ENCODE measurements around the gene SPTSSB.

Gene SPTSSB

GRCh38 chr3:161406594-161407555 is 35.6 kb upstream of the SPTSSB start:
- no peak for DNase-seq
- Histone ChIP-seq H3K27ac (no peak overlapping the region), H3K4me3 (no peak overlapping the region), H3K27me3 (no peaks in the 10 kb centered on the region), H3K36me3 (no peaks in the 10 kb centered on the region), H3K9me3 (no peaks in the 10 kb centered on the region), H3K4me1 (peaks cover 0 to 5% (median 1%) of the 10 kb centered on the region in 4 donors)
- intact Hi-C loops (cut with DNase I; ENCODE audit: low total_unique reads), result no loop called here
- no peak for TF ChIP-seq CTCF (IDR thresholded peaks at IDR 0.05)

- no peak for TF ChIP-seq CTCF (IDR thresholded peaks at IDR 0.05)
- Histone ChIP-seq H3K27me3 (no peaks in the 10 kb centered on the region), H3K36me3 (no peaks in the 10 kb centered on the region), H3K9me3 (no peaks in the 10 kb centered on the region), H3K27ac (no peak overlapping the region), H3K4me1 (peaks cover 0 to 5% (median 1%) of the 10 kb centered on the region in 4 donors), H3K4me3 (no peak overlapping the region)
- DNase-seq, result no peak
- intact Hi-C loops (cut with DNase I; ENCODE audit: low total_unique reads), result no loop called here
Observed at GRCh38 chr3:161405836-161406235, 34.5 kb upstream of the SPTSSB start.

GRCh38 chr3:161405087-161405486 is 33.8 kb upstream of the SPTSSB start:
- Histone ChIP-seq H3K27me3 (no peaks in the 10 kb centered on the region), H3K4me1 (peaks cover 0 to 5% (median 1%) of the 10 kb centered on the region in 4 donors), H3K27ac (no peak overlapping the region), H3K4me3 (no peak overlapping the region), H3K36me3 (no peaks in the 10 kb centered on the region), H3K9me3 (no peaks in the 10 kb centered on the region)
- TF ChIP-seq CTCF (IDR thresholded peaks at IDR 0.05), result no peak
- intact Hi-C loops (cut with DNase I; ENCODE audit: low total_unique reads), result no loop called here
- no peak for DNase-seq

- intact Hi-C loops (cut with DNase I; ENCODE audit: low total_unique reads), result no loop called here
- Histone ChIP-seq H3K4me1 (no peaks in the 10 kb centered on the region), H3K27me3 (no peaks in the 10 kb centered on the region), H3K4me3 (no peak overlapping the region), H3K36me3 (no peaks in the 10 kb centered on the region), H3K27ac (no peak overlapping the region), H3K9me3 (no peaks in the 10 kb centered on the region)
- TF ChIP-seq CTCF (IDR thresholded peaks at IDR 0.05), result no peak
- no peak for DNase-seq
Observed at GRCh38 chr3:161403251-161403650, 31.9 kb upstream of the SPTSSB start.

- Histone ChIP-seq H3K36me3 (no peaks in the 10 kb centered on the region), H3K4me1 (no peaks in the 10 kb centered on the region), H3K27me3 (no peaks in the 10 kb centered on the region), H3K4me3 (no peak overlapping the region), H3K27ac (no peak overlapping the region), H3K9me3 (no peaks in the 10 kb centered on the region)
- no peak for DNase-seq
- intact Hi-C loops (cut with DNase I; ENCODE audit: low total_unique reads), result no loop called here
- TF ChIP-seq CTCF (IDR thresholded peaks at IDR 0.05), result no peak
Observed at GRCh38 chr3:161401389-161401788, 30.1 kb upstream of the SPTSSB start.
